RCC 7860 (cell line): ENCODE measurements around the gene SKIDA1.

Experiments
- DNase-seq: peaks from one replicate; pipeline ENCODE4 v3.0.0-alpha.2; 2015; ENCODE audit warnings: low spot score
- FAIRE-seq: peaks from 2 replicates; lab custom pipeline; 2012; peaks lifted over from hg19 to GRCh38; lab: Jason Lieb, UNC

SKIDA1 gene

GRCh38 chr10:21502348-21502740, 23.1 kb downstream of the SKIDA1 start:
- DNase-seq (no peak), FAIRE-seq (no peak)

GRCh38 chr10:21501731-21502347, 23.6 kb downstream of the SKIDA1 start:
- DNase-seq = no peak
- FAIRE-seq = no peak

DNA sequence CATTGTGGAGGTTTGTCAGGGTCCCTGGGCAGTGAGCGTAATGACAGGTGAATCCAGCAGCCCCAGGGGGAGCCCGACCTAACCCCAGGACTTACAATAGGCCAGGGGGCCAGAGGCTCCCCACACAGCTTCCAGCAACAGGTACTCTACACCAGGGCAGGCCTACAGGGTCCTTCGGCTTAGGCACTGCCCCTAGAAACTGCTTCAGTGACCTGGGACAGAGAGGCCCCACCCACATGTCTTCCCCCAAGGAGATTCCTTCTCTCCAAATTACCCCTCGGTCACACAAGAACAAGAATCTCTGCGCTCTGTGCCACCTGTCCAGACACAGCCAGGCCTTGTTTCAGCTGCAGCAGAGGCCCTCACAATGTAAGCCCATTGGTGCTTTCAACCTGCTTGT, 24.4 kb downstream of the SKIDA1 start:
- DNase-seq (no peak), FAIRE-seq (no peak)

GRCh38 chr10:21500578-21500910, 24.9 kb downstream of the SKIDA1 start:
- DNase-seq (no peak), FAIRE-seq (no peak)

DNA sequence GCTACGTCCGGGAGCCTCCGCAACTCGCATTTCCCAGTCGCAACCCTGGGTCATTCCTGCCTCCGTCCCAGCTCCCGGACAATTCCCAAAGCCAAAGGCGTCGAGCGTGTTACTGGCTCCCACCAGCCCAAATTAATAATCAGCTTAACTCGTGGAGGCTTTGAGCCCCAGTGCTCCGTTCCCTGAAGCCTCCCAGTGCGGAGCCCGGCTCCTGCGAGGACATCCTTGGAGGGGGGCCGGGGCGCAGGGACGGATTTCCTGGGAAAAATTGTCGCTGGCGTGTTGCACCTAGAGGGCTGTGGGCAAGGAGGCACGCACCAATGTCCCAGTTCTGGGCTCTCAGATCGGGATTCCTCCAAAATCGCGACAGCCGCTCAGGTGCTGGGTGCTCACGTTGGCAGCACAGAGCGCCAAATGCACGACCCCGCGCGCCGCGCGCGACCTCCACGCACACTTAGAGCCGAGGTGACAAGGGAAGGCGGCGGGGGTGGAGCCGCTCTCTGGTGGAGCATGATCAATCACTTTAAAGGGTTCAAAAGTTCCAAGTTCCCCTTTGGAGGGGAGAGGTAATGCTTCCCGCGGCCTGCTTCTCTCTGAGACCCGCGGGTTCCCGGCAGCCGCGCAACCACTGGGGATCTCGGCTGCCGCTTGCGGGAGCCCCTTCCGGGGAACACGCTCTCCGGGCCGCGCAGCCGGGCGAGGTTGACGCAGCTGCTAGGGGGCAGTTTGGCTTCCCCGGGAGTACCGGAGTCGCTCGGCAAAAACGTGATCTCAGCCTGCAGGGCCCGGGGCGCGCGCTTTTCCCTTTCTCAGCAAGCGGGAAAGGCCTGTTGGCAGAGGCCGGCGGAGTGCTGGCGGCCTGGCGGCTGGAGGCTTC, 25.5 kb downstream of the SKIDA1 start:
- FAIRE-seq = no peak
- DNase-seq = no peak

- no peak for FAIRE-seq
- DNase-seq = no peak
Measured at GRCh38 chr10:21498986-21499385, 26.5 kb downstream of the SKIDA1 start.

- FAIRE-seq = no peak
- no peak for DNase-seq
Measured at GRCh38 chr10:21498377-21498776, 27.1 kb downstream of the SKIDA1 start.

- DNase-seq (peak; percentile 85), FAIRE-seq (peak; percentile 27)
Measured at GRCh38 chr10:21497177-21497807, 28.2 kb downstream of the SKIDA1 start.

DNA sequence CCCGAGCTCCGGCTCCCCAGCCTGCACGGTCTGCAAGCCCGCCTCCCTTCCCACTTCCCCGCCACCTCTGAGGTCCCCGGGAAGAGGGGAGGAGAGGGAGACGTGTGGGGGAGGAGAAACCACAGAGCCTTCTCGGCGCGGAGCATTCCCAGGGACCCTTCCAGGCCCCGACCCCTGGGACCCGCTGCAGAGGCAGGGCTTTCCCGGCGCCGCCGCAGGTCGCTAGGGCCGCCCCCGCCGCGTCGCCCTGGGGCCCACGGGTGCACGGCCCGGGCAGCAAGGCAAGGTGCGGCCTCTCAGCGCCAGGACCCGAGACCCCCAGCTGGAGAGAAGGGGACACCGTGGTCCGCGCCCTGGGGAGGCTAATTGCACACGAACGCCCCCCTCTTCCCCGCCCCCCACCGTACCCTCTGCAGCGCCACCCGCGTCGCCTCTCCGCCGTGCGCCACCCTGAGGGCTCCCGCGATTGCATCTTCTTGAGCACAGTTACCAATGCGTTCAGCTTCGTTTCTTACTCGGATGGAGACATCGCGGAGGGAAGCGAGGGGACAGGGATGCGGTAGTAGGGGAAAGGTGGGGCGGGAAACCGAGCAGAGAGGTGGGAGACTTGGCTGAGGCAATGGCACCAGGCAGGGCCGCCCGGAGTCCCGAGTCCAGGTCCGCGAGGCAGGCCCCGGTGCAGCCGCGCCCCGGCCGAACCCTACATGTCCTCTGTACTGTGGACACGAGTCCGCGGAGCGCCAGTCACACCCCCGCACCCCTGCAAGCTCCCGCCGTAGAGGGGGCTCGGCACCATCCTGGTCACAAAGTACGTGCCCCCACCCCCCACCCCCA, 28.9 kb downstream of the SKIDA1 start:
- DNase-seq = peak; percentile 57
- no peak for FAIRE-seq

DNA sequence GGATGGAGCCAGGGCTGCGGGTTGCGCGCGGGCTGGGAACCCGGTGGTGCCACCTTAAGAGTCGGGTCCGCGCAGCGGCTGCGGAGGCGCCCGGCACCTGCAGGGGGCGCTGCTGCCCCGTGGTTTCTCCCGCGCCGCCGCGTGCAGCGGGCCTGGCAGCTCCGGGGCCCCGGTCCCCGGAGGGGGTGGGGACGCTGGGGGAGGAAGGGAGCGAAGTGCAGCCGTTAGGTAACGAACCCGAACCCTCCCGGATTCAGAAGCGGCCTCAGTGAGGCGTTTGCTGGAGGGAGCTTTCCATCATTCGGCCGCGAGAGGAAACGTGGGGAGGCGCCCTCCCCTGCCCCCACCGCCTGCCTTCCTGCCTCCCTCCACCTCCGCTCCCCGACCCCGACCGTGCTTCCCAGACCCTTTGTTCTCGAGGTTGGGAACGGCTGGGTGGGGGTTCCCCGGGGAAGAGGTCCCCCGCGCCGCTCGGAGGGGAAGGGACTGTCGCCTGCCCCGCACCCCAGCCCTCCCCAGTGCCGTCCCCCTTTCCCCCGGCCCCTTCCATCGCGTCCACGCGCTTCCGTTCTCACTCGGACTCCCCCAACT, 29.6 kb downstream of the SKIDA1 start:
- FAIRE-seq (no peak), DNase-seq (peak; percentile 73)

- FAIRE-seq (no peak), DNase-seq (no peak)
Measured at GRCh38 chr10:21495002-21495751, 30.3 kb downstream of the SKIDA1 start.

- FAIRE-seq (no peak), DNase-seq (no peak)
Measured at GRCh38 chr10:21494191-21495001, 31.1 kb downstream of the SKIDA1 start.

- FAIRE-seq (no peak), DNase-seq (no peak)
Measured at GRCh38 chr10:21493784-21494183, 31.7 kb downstream of the SKIDA1 start.

- no peak for DNase-seq
- FAIRE-seq = no peak
Measured at GRCh38 chr10:21492421-21492820, 33.1 kb downstream of the SKIDA1 start.

- DNase-seq (no peak), FAIRE-seq (no peak)
Measured at GRCh38 chr10:21490711-21491105, 34.8 kb downstream of the SKIDA1 start.

GRCh38 chr10:21490028-21490710, 35.3 kb downstream of the SKIDA1 start:
- DNase-seq (no peak), FAIRE-seq (no peak)

DNA sequence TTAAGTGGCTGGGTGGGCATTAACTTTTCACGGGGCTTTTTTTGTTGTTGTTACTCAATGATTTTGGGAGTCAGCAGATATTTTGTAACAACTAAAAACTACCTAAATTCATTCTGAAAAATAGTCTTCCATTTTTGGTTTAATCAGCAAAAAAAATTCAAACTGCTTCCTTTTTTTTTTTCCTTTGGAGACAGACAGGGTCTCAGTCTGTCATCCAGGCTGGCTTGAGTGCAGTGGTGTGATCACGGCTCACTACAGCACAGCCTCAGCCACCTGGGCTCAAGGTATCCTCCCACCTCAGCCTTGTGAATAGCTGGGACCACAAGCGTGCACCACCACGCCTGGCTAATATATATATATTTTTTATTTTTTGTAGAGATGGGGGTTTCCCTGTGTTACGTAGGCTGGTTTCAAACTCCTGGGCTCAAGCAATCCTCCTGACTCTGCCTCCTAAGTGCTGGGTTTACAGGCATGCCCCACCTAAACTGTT, 36.5 kb downstream of the SKIDA1 start:
- FAIRE-seq = no peak
- DNase-seq = no peak

DNA sequence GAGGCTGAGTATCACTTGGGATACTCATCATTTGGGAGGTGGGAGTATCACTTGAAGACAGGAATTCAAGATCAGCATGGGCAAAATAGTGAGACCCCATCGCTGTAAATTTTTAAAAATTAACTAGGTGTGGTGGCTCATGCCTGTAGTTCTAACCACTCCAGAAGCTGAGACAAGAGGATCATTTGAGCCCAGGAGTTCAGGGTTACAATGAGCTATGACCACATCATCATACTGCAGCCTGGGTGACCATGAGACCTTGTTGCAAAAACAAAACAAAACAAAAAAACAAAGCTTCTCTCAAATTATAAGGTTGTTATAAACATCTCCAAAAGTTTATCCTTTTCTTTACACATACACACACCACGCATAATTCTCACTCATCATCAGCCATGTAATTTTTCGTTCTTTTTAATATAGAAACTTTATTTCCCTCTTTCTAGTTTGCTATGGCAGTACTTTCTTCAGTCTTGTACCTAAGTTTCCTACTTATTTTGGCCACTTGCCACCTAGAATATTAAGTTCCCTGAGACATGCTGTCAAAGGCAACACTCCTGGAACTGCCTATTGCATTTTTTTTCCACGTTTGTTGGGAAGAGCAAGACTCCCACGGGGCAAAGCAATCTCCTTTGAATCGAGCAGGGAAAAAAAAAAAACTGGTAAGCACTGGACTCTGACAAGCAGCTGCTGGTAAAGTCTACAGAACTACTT, 37.1 kb downstream of the SKIDA1 start:
- FAIRE-seq = no peak

More for the DNA sequence above, 37.1 kb downstream of the SKIDA1 start:
- DNase-seq = peak; percentile 48
